HEK293 (cell line): ENCODE measurements around the gene ZNF619.
"Not testable (repeated sequence)": the region's sequence is repeated elsewhere in the genome, so short reads cannot be mapped to it uniquely, and the experiment has no call there.

Experiments
- CTCF ChIA-PET: fragments of 350-600 bp; formaldehyde crosslinking; extraction: SDS; loops from one replicate; lab custom pipeline; 2021; ENCODE audit warnings: antibody characterized with exemption; lab: Yijun Ruan, JAX
- POLR2A ChIA-PET: fragments of 300-600 bp; formaldehyde crosslinking; extraction: SDS; loops from one replicate; lab custom pipeline; 2020; ENCODE audit warnings: antibody characterized with exemption, inconsistent platforms; lab: Yijun Ruan, JAX
- H3K27ac ChIP-seq: fragments of 200-500 bp; sonication (Bioruptor generic); 2 replicates; pipeline ENCODE4 v1.5.1; 2014; ENCODE audit warnings: low read depth, low read length, control low read depth, inconsistent platforms; ENCODE audit errors: extremely low read depth
- H3K36me3 ChIP-seq, 2 experiments: fragments of 200-500 bp in 1 of 2; sonication (Bioruptor generic) in 1 of 2; 1 replicate in 1 of 2; 2 replicates in 1 of 2; pipeline ENCODE4 v1.5.1; 2014 to 2017; ENCODE audit warnings: inconsistent platforms in 2 of 2, low read length in 2 of 2; ENCODE audit not compliant: control insufficient read depth in 2 of 2, insufficient read depth in 1 of 2
- H3K4me1 ChIP-seq: fragments of 200-500 bp; sonication (Bioruptor generic); 2 replicates; pipeline ENCODE4 v1.5.1; 2014; ENCODE audit warnings: mild to moderate bottlenecking, low read length, inconsistent platforms; ENCODE audit not compliant: control insufficient read depth, insufficient read depth
- H3K4me3 ChIP-seq: 2 replicates; pipeline ENCODE4 v1.5.1; 2011; ENCODE audit warnings: low read depth, mild to moderate bottlenecking, control low read depth, low read length, moderate library complexity
- H3K9me3 ChIP-seq: fragments of 200-500 bp; sonication (Bioruptor generic); 2 replicates; pipeline ENCODE4 v1.5.1; 2014; ENCODE audit warnings: low read depth, low read length, inconsistent platforms; ENCODE audit not compliant: control insufficient read depth, insufficient read depth
- SCRT2 ChIP-seq: fragments of 450-650 bp; formaldehyde crosslinking; IDR thresholded peaks from 2 replicates; pipeline ENCODE4 v1.5.1; 2016; ENCODE audit warnings: missing biosample characterization, missing genetic modification characterization
- SP2 ChIP-seq: fragments of 450-650 bp; formaldehyde crosslinking; IDR thresholded peaks from 2 replicates; pipeline ENCODE4 v1.5.1; 2016; ENCODE audit warnings: missing biosample characterization, missing genetic modification characterization
- ZBTB8A ChIP-seq: fragments of 450-650 bp; formaldehyde crosslinking; IDR thresholded peaks from 2 replicates; pipeline ENCODE4 v1.5.1; 2016; ENCODE audit warnings: missing biosample characterization, missing genetic modification characterization
- ZNF561 ChIP-seq: fragments of 450-650 bp; IDR thresholded peaks from 2 replicates; pipeline ENCODE4 v1.5.1; 2018; ENCODE audit warnings: missing biosample characterization, missing genetic modification characterization, borderline replicate concordance
- ZNF629 ChIP-seq: fragments of 450-650 bp; formaldehyde crosslinking; IDR thresholded peaks from 2 replicates; pipeline ENCODE4 v1.5.1; 2017; ENCODE audit warnings: missing biosample characterization, missing genetic modification characterization
- ZNF785 ChIP-seq: fragments of 450-650 bp; formaldehyde crosslinking; IDR thresholded peaks from 2 replicates; pipeline ENCODE4 v1.5.1; 2016; ENCODE audit warnings: missing biosample characterization, missing genetic modification characterization
- TF ChIP-seq, protein P1 (sequence below): fragments of 450-650 bp; formaldehyde crosslinking; IDR thresholded peaks from 2 replicates; pipeline ENCODE4 v1.5.1; 2016; ENCODE audit warnings: missing biosample characterization, missing genetic modification characterization
- TF ChIP-seq, protein P2 (sequence below): fragments of 450-650 bp; formaldehyde crosslinking; IDR thresholded peaks from 2 replicates; pipeline ENCODE4 v1.5.1; 2016; ENCODE audit warnings: missing biosample characterization, missing genetic modification characterization
- TF ChIP-seq, protein P3 (sequence below): fragments of 450-650 bp; formaldehyde crosslinking; conservative IDR thresholded peaks from 2 replicates; pipeline ENCODE4 v1.5.1; 2016; ENCODE audit warnings: low read depth, missing biosample characterization, missing genetic modification characterization
- TF ChIP-seq, protein P4 (sequence below): fragments of 450-650 bp; formaldehyde crosslinking; IDR thresholded peaks from 2 replicates; pipeline ENCODE4 v1.5.1; 2017; ENCODE audit warnings: missing biosample characterization, mild to moderate bottlenecking, missing genetic modification characterization, moderate library complexity

Gene ZNF619

DNA sequence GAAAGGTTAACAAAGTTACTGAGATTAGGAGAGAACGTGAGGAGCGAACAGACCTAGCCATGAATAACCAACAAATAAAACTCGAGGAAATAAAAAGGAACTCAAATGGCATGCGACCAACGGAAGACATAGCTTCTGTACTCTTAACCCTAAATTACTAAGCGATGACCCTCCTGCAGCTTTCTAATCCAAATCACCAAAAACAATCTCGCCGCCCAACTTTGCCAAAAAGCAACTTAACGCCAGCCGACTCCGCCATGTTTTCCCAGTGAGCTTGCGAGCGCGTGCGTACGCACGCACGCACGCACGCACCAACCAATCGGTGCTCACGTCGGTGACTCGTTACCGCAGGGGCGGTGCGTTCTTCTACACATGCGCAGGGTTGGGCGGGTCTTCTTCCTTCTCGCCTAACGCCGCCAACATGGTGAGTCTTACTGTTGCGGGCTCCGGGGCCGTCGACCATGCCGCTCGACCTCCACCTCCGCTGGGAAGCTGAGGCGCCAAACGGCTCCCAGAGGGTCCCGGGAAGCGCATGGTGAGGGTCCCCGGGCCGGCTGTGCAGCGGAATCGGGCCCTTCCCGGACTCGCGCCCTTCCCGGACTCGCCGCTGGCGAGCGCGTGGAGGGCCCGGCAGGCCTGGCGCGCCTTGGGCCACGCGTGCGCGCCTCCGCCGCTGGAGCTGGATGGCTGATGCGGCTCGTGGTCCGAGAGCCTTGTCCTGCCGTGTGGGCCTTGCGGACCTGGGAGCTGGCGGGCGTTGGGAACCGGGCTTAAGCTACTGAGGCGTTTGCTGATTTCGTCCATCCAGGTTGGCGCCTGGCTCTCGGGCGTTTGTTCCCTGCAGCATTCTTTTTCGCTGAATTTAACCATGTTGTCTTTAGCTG, 19.7 kb upstream of the ZNF619 start, which contains the start of gene RPL14 (continued):
- TF ChIP-seq, protein P1, sequence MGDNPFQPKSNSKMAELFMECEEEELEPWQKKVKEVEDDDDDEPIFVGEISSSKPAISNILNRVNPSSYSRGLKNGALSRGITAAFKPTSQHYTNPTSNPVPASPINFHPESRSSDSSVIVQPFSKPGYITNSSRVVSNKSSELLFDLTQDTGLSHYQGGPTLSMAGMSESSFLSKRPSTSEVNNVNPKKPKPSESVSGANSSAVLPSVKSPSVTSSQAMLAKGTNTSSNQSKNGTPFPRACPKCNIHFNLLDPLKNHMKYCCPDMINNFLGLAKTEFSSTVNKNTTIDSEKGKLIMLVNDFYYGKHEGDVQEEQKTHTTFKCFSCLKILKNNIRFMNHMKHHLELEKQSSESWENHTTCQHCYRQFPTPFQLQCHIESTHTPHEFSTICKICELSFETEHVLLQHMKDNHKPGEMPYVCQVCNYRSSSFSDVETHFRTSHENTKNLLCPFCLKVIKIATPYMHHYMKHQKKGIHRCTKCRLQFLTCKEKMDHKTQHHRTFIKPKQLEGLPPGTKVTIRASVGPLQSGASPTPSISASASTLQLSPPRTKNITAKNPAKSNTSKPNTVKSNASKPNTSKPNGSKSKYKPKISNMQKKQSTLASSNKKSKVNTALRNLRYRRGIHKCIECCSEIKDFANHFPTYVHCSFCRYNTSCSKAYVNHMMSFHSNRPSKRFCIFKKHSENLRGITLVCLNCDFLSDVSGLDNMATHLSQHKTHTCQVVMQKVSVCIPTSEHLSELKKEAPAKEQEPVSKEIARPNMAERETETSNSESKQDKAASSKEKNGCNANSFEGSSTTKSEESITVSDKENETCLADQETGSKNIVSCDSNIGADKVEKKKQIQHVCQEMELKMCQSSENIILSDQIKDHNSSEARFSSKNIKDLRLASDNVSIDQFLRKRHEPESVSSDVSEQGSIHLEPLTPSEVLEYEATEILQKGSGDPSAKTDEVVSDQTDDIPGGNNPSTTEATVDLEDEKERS (tag by site-specific recombination), result no peak
- TF ChIP-seq SCRT2 (tag by site-specific recombination) (0 out of 2 replicates have a peak, but pooled peaks have one; percentile 10), ZBTB8A (peak; percentile 5; the same call in 1 of the 2 replicates), ZNF561 (tag by site-specific recombination) (0 out of 2 replicates have a peak, but pooled peaks have one; percentile 19), SP2 (tag by site-specific recombination) (peak; percentile 76)

DNA sequence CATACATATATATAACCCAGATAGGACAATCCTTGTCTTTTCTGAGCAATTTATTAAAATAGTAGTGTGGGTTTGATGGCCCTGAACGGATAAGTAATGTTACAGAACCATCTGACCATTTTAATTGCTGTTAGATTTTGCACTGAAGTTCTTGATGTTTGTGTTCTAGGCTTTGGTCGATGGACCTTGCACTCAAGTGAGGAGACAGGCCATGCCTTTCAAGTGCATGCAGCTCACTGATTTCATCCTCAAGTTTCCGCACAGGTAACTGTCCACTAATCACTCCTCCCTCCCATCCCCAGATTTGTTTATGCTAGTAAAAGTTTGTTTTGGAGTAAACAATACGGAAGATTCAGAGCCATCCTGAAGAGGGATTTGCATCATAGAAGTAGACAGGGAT, 18.4 kb upstream of the ZNF619 start:
- TF ChIP-seq ZNF629 (tag by site-specific recombination) (no peak), ZNF785 (tag by site-specific recombination) (no peak)
- TF ChIP-seq, protein P2, sequence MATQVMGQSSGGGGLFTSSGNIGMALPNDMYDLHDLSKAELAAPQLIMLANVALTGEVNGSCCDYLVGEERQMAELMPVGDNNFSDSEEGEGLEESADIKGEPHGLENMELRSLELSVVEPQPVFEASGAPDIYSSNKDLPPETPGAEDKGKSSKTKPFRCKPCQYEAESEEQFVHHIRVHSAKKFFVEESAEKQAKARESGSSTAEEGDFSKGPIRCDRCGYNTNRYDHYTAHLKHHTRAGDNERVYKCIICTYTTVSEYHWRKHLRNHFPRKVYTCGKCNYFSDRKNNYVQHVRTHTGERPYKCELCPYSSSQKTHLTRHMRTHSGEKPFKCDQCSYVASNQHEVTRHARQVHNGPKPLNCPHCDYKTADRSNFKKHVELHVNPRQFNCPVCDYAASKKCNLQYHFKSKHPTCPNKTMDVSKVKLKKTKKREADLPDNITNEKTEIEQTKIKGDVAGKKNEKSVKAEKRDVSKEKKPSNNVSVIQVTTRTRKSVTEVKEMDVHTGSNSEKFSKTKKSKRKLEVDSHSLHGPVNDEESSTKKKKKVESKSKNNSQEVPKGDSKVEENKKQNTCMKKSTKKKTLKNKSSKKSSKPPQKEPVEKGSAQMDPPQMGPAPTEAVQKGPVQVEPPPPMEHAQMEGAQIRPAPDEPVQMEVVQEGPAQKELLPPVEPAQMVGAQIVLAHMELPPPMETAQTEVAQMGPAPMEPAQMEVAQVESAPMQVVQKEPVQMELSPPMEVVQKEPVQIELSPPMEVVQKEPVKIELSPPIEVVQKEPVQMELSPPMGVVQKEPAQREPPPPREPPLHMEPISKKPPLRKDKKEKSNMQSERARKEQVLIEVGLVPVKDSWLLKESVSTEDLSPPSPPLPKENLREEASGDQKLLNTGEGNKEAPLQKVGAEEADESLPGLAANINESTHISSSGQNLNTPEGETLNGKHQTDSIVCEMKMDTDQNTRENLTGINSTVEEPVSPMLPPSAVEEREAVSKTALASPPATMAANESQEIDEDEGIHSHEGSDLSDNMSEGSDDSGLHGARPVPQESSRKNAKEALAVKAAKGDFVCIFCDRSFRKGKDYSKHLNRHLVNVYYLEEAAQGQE, result no peak
- TF ChIP-seq, protein P3, sequence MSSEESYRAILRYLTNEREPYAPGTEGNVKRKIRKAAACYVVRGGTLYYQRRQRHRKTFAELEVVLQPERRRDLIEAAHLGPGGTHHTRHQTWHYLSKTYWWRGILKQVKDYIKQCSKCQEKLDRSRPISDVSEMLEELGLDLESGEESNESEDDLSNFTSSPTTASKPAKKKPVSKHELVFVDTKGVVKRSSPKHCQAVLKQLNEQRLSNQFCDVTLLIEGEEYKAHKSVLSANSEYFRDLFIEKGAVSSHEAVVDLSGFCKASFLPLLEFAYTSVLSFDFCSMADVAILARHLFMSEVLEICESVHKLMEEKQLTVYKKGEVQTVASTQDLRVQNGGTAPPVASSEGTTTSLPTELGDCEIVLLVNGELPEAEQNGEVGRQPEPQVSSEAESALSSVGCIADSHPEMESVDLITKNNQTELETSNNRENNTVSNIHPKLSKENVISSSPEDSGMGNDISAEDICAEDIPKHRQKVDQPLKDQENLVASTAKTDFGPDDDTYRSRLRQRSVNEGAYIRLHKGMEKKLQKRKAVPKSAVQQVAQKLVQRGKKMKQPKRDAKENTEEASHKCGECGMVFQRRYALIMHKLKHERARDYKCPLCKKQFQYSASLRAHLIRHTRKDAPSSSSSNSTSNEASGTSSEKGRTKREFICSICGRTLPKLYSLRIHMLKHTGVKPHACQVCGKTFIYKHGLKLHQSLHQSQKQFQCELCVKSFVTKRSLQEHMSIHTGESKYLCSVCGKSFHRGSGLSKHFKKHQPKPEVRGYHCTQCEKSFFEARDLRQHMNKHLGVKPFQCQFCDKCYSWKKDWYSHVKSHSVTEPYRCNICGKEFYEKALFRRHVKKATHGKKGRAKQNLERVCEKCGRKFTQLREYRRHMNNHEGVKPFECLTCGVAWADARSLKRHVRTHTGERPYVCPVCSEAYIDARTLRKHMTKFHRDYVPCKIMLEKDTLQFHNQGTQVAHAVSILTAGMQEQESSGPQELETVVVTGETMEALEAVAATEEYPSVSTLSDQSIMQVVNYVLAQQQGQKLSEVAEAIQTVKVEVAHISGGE (tag by site-specific recombination), result no peak
- TF ChIP-seq, protein P4, sequence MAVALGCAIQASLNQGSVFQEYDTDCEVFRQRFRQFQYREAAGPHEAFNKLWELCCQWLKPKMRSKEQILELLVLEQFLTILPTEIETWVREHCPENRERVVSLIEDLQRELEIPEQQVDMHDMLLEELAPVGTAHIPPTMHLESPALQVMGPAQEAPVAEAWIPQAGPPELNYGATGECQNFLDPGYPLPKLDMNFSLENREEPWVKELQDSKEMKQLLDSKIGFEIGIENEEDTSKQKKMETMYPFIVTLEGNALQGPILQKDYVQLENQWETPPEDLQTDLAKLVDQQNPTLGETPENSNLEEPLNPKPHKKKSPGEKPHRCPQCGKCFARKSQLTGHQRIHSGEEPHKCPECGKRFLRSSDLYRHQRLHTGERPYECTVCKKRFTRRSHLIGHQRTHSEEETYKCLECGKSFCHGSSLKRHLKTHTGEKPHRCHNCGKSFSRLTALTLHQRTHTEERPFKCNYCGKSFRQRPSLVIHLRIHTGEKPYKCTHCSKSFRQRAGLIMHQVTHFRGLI (tag by site-specific recombination), result no peak
- H3K9me3 ChIP-seq, result no peaks in the 10 kb centered on the region
- no peak overlapping the region for H3K27ac ChIP-seq
- CTCF ChIA-PET, result no interaction called here
- POLR2A ChIA-PET, result no interaction called here
- H3K4me1 ChIP-seq, result no peaks in the 10 kb centered on the region
- peak overlapping the region; percentile 90 for H3K4me3 ChIP-seq
- peaks cover 33 to 58% of the 10 kb centered on the region in 2 experiments; a peak in 2 of 3 replicates for H3K36me3 ChIP-seq

DNA sequence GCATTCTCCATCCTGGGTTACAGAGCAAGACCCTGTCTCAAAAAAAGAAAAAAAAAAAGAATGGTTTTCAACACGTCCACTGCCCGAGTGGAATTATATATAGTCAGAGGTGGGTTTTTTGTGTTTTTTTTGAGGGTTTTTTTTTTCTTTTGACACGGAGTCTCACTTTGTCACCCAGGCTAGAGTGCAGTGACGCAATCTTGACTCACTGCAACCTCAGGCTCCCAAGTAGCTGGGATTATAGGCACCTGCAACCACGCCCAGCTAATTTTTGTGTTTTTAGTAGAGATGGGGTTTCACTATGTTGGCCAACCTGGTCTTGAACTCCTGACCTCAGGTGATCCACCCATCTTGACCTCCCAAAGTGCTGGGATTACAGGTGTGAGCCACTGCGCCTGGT, 16.4 kb upstream of the ZNF619 start:
- H3K9me3 ChIP-seq, POLR2A ChIA-PET, H3K4me3 ChIP-seq, H3K27ac ChIP-seq, H3K4me1 ChIP-seq: not testable (repeated sequence)
- CTCF ChIA-PET, result interaction anchor here (0.7 to 1.0 kb wide), 2 partner anchors 27 to 45 kb away, joined by 4 read pairs; partner anchors contain the start of gene ZNF620
- H3K36me3 ChIP-seq, result peaks cover 33 to 78% of the 10 kb centered on the region in 2 experiments; a peak in 2 of 3 replicates
